GM23338 (cell line): ENCODE data around the gene UVRAG.

Experiments
- CREB1 ChIP-seq: fragments of 250-450 bp; sonication (Bioruptor Pico); IDR thresholded peaks from 2 replicates; pipeline ENCODE4 v1.5.0; 2020; ENCODE audit warnings: low read depth, mild to moderate bottlenecking, moderate library complexity
- CTCF ChIP-seq, 2 experiments: fragments of 200-600 bp in 1 of 2; sonication (generic) in 1 of 2; conservative IDR thresholded peaks; 2 replicates each; pipeline versions ENCODE4 v1.5.1 to v1.6.1; 2016 to 2017; ENCODE audit warnings: antibody characterized with exemption in 2 of 2, low read depth in 2 of 2, mild to moderate bottlenecking in 2 of 2, moderate library complexity in 1 of 2
- ETS1 ChIP-seq: IDR thresholded peaks from 2 replicates; pipeline ENCODE4 v1.6.1; 2016; ENCODE audit warnings: antibody characterized with exemption
- EZH2 ChIP-seq: fragments of 200-600 bp; sonication (generic); IDR thresholded peaks from one replicate; pipeline ENCODE4 v1.8.0; 2017; ENCODE audit warnings: antibody characterized with exemption, mild to moderate bottlenecking, low read depth; ENCODE audit not compliant: unreplicated experiment
- EZH2phosphoT487 ChIP-seq: fragments of 200-600 bp; sonication (generic); IDR thresholded peaks from one replicate; pipeline ENCODE4 v1.8.1; 2018; ENCODE audit warnings: antibody characterized with exemption; ENCODE audit not compliant: unreplicated experiment
- JUNB ChIP-seq: IDR thresholded peaks from one replicate; pipeline ENCODE4 v1.6.1; 2016; ENCODE audit warnings: antibody characterized with exemption; ENCODE audit not compliant: unreplicated experiment
- POLR2AphosphoS5 ChIP-seq: IDR thresholded peaks from 2 replicates; pipeline ENCODE4 v1.6.1; 2016; ENCODE audit warnings: antibody characterized with exemption, low read depth
- STAT1 ChIP-seq: IDR thresholded peaks from one replicate; pipeline ENCODE4 v1.6.1; 2016; ENCODE audit warnings: antibody characterized with exemption; ENCODE audit not compliant: unreplicated experiment
- ZNF114 ChIP-seq: fragments of 250-450 bp; sonication (Bioruptor Pico); IDR thresholded peaks from 2 replicates; pipeline ENCODE4 v1.5.0; 2020; ENCODE audit warnings: mild to moderate bottlenecking, moderate library complexity
- ZNF331 ChIP-seq: fragments of 250-450 bp; sonication (Bioruptor Pico); IDR thresholded peaks from 2 replicates; pipeline ENCODE4 v1.5.0; 2020; ENCODE audit warnings: low read depth, mild to moderate bottlenecking, moderate library complexity
- ZNF462 ChIP-seq: fragments of 250-450 bp; sonication (Bioruptor Pico); IDR thresholded peaks from 2 replicates; pipeline ENCODE4 v1.5.0; 2020; ENCODE audit warnings: mild to moderate bottlenecking, moderate library complexity
- TF ChIP-seq, protein P1 (sequence below): IDR thresholded peaks from one replicate; pipeline ENCODE4 v1.6.1; 2018; ENCODE audit warnings: antibody characterized with exemption; ENCODE audit not compliant: unreplicated experiment

- TF ChIP-seq CTCF (conservative IDR thresholded peaks at IDR 0.05; ENCODE audit: low read depth in 2 of 2) (no peak), ZNF331 (no peak), CREB1 (CRISPR knock-in tag) (no peak), EZH2 (no peak), POLR2AphosphoS5 (no peak), EZH2phosphoT487 (no peak), JUNB (no peak), ETS1 (no peak), ZNF114 (CRISPR knock-in tag) (no peak), STAT1 (no peak), ZNF462 (CRISPR knock-in tag) (no peak)
- TF ChIP-seq, protein P1, sequence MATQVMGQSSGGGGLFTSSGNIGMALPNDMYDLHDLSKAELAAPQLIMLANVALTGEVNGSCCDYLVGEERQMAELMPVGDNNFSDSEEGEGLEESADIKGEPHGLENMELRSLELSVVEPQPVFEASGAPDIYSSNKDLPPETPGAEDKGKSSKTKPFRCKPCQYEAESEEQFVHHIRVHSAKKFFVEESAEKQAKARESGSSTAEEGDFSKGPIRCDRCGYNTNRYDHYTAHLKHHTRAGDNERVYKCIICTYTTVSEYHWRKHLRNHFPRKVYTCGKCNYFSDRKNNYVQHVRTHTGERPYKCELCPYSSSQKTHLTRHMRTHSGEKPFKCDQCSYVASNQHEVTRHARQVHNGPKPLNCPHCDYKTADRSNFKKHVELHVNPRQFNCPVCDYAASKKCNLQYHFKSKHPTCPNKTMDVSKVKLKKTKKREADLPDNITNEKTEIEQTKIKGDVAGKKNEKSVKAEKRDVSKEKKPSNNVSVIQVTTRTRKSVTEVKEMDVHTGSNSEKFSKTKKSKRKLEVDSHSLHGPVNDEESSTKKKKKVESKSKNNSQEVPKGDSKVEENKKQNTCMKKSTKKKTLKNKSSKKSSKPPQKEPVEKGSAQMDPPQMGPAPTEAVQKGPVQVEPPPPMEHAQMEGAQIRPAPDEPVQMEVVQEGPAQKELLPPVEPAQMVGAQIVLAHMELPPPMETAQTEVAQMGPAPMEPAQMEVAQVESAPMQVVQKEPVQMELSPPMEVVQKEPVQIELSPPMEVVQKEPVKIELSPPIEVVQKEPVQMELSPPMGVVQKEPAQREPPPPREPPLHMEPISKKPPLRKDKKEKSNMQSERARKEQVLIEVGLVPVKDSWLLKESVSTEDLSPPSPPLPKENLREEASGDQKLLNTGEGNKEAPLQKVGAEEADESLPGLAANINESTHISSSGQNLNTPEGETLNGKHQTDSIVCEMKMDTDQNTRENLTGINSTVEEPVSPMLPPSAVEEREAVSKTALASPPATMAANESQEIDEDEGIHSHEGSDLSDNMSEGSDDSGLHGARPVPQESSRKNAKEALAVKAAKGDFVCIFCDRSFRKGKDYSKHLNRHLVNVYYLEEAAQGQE: no peak
Measured at GRCh38 chr11:75905434-75905833, 90.4 kb downstream of the UVRAG start.
